ENCODE results near the gene CD209. TPM values are rescaled to one million over a fixed set of nuclear protein-coding genes. Genes with fewer than 3 reads are reported as not detected.

The CD209 gene
- total and polyA plus RNA-seq, 2 of the 8 experiments (the other 6 are each of a cell fraction or from before 2014, with no cell fraction given): 0.05 to 0.22 TPM

GRCh38 chr19:7767487-7767886, 20.2 kb upstream of the CD209 start:
- Histone ChIP-seq H3K4ac (replicated peaks; ENCODE audit: insufficient read length, low read depth, low read length) (no peak overlapping the region), H3K4me3 (ENCODE audit: extremely low read depth in 1 of 4, insufficient read depth in 2 of 4, low read depth in 3 of 4, low read length in 4 of 4) (no peak overlapping the region), H2BK5ac (ENCODE audit: low read depth, low read length) (no peak overlapping the region), H3K4me2 (ENCODE audit: insufficient read depth in 1 of 2, low read depth in 2 of 2, low read length in 2 of 2) (no peak overlapping the region), H2BK120ac (replicated peaks; ENCODE audit: low read depth, low read length) (no peak overlapping the region), H4K20me1 (replicated peaks in 1 of 2; ENCODE audit: control insufficient read depth in 1 of 2, insufficient read depth in 2 of 2, low read length in 2 of 2) (no peaks in the 10 kb centered on the region), H3K27ac (ENCODE audit: low read depth, low read length) (no peak overlapping the region), H4K8ac (ENCODE audit: extremely low read depth, insufficient read depth, low read length) (no peak overlapping the region), H3K56ac (replicated peaks; ENCODE audit: insufficient read length, low read depth, low read length) (no peak overlapping the region), H3K79me1 (ENCODE audit: low read depth, low read length) (no peaks in the 10 kb centered on the region), H3K9me3 (ENCODE audit: insufficient read depth in 2 of 2, low read depth in 1 of 2, low read length in 1 of 2) (no peaks in the 10 kb centered on the region), H3K14ac (ENCODE audit: insufficient read length) (no peak overlapping the region), H3K4me1 (replicated peaks in 1 of 4; ENCODE audit: control insufficient read depth in 3 of 4, insufficient read depth in 4 of 4, low read length in 3 of 4) (peaks cover 0 to 3% (median under 1%) of the 10 kb centered on the region in 4 experiments; a peak in 1 of 7 replicates), H3K18ac (ENCODE audit: extremely low read depth, low read length) (no peak overlapping the region), H2BK15ac (ENCODE audit: low read length) (no peak overlapping the region), H2BK12ac (ENCODE audit: low read depth, low read length) (no peak overlapping the region), H2AFZ (ENCODE audit: low read length) (no peak overlapping the region), H4K5ac (ENCODE audit: insufficient read length, low read depth, low read length) (no peak overlapping the region), H2BK20ac (ENCODE audit: low read length) (no peak overlapping the region), H3K36me3 (ENCODE audit: control insufficient read depth in 2 of 4, insufficient read depth in 4 of 4, low read length in 3 of 4) (no peaks in the 10 kb centered on the region), H3K27me3 (replicated peaks in 1 of 4; ENCODE audit: control insufficient read depth in 3 of 4, extremely low read depth in 1 of 4, insufficient read depth in 3 of 4, low read length in 3 of 4) (peaks cover 0 to 2% (median 0%) of the 10 kb centered on the region in 4 experiments; a peak in 1 of 7 replicates), H3K23me2 (ENCODE audit: low read depth, low read length) (no peaks in the 10 kb centered on the region), H2AK5ac (ENCODE audit: low read depth, low read length) (no peak overlapping the region), H3K9ac (replicated peaks in 1 of 4; ENCODE audit: extremely low read depth in 1 of 4, low read depth in 3 of 4, low read length in 3 of 4) (no peak overlapping the region), H4K91ac (replicated peaks; ENCODE audit: insufficient read length, low read length) (no peak overlapping the region), H3K79me2 (ENCODE audit: control insufficient read depth in 1 of 2, insufficient read depth in 2 of 2, low read length in 2 of 2) (no peaks in the 10 kb centered on the region), H3K23ac (ENCODE audit: insufficient read length) (no peak overlapping the region)
- WGBS, 2 experiments (ENCODE audit: extremely low coverage in 1 of 2, insufficient coverage in 1 of 2, insufficient read length in 1 of 2, insufficient replicate concordance in 2 of 2, low coverage in 1 of 2, low lambda C conversion rate in 2 of 2, missing lambda C conversion rate in 1 of 2): 87% methylated on average over 4 of the region's 4 CpGs; no CpG with 5 or more reads in 1 of the 2 experiments
- CTCF ChIA-PET (ENCODE audit: partially characterized antibody): interaction anchor here (0.7 to 1.5 kb wide), 6 partner anchors 10 to 50 kb away, joined by 3 to 5 read pairs (median 4); no protein-coding TSS in a partner anchor
- DNase-seq (ENCODE audit: low read depth in 1 of 2, low spot score in 2 of 2) (no peak), FAIRE-seq (no peak)
- POLR2A ChIA-PET (ENCODE audit: partially characterized antibody): interaction anchor here (0.7 to 0.8 kb wide), 2 partner anchors 14 to 33 kb away, joined by 3 read pairs; no protein-coding TSS in a partner anchor
- TF ChIP-seq CHD1 (IDR thresholded peaks at IDR 0.05; ENCODE audit: low read depth, low read length) (no peak), ATF2 (IDR thresholded peaks at IDR 0.05; ENCODE audit: low read length) (no peak), TAF1 (IDR thresholded peaks at IDR 0.05; ENCODE audit: low read depth, low read length) (no peak), RNF2 (IDR thresholded peaks at IDR 0.05; ENCODE audit: borderline replicate concordance, low read depth, low read length, missing control alignments, poor library complexity, severe bottlenecking) (no peak)

Measured in H1 (cell line).